Mammary epithelial cell (primary cell): ENCODE results near the gene DCUN1D2.

Source experiments
- CTCF ChIP-seq, 2 donors: IDR thresholded peaks in 1 of 2; conservative IDR thresholded peaks in 1 of 2; 2 replicates each; pipeline ENCODE4 v1.5.1; 2011 to 2012; ENCODE audit warnings: inconsistent platforms in 2 of 2, low read length in 2 of 2, mild to moderate bottlenecking in 2 of 2, control low read depth in 1 of 2, low read depth in 1 of 2; ENCODE audit not compliant: insufficient read depth in 1 of 2; ENCODE audit errors: extremely low read depth in 1 of 2
- EZH2 ChIP-seq: IDR thresholded peaks from 2 replicates; pipeline ENCODE4 v1.6.1; 2012; ENCODE audit warnings: low read length, inconsistent platforms, borderline replicate concordance

GRCh38 chr13:113537205-113537604 lies 46.7 kb upstream of the DCUN1D2 start:
- TF ChIP-seq CTCF (conservative IDR thresholded peaks at IDR 0.05 in 1 of 2, IDR thresholded peaks at IDR 0.05 in 1 of 2; ENCODE audit: extremely low read depth in 1 of 2, insufficient read depth in 1 of 2, low read depth in 1 of 2, low read length in 2 of 2) (no peak), EZH2 (no peak)
